HepG2 (cell line): ENCODE data around the gene TRDMT1.

ENCODE experiments used
- BCL6 ChIP-seq: IDR thresholded peaks from 2 replicates; pipeline ENCODE4 v1.6.1; 2016; ENCODE audit warnings: missing genetic modification reagents, missing compliant biosample characterization
- REPIN1 ChIP-seq: sonication (generic); formaldehyde crosslinking; IDR thresholded peaks from 2 replicates; pipeline ENCODE4 v1.8.0; 2022; ENCODE audit warnings: missing genetic modification reagents, low read depth, mild to moderate bottlenecking, borderline replicate concordance
- ZBTB14 ChIP-seq: sonication (generic); formaldehyde crosslinking; IDR thresholded peaks from 2 replicates; pipeline ENCODE4 v1.4.0; 2020; ENCODE audit warnings: missing genetic modification reagents
- ZNF567 ChIP-seq: sonication (generic); formaldehyde crosslinking; IDR thresholded peaks from 2 replicates; pipeline ENCODE4 v1.8.1; 2023; ENCODE audit warnings: mild to moderate bottlenecking, missing genetic modification reagents, borderline replicate concordance
- TF ChIP-seq, protein P1 (sequence below): sonication (generic); formaldehyde crosslinking; IDR thresholded peaks from 2 replicates; pipeline ENCODE4 v1.5.0; 2020; ENCODE audit warnings: mild to moderate bottlenecking, missing genetic modification reagents, moderate library complexity

DNA sequence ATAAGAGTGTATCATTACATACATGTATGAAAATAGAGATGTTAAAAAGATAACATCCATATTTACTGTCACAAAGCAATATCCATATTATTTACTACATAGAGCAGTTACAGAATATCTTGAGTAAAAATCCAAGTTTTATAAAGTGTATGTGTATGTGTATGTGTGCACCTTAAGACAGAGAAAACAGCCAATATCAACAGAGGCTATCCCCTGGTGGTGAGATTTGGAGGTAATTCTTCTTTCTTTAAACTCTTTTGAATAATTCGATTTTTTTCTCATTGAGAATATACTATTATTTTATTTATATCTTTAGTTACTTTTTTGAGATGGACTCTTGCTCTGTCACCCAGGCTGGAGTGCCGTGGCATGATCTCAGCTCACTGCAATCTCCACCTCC, 18.4 kb downstream of the TRDMT1 start:
- TF ChIP-seq BCL6 (CRISPR knock-in tag) (no peak), ZNF567 (CRISPR knock-in tag) (no peak), REPIN1 (CRISPR knock-in tag) (no peak), ZBTB14 (CRISPR knock-in tag) (no peak)
- TF ChIP-seq, protein P1, sequence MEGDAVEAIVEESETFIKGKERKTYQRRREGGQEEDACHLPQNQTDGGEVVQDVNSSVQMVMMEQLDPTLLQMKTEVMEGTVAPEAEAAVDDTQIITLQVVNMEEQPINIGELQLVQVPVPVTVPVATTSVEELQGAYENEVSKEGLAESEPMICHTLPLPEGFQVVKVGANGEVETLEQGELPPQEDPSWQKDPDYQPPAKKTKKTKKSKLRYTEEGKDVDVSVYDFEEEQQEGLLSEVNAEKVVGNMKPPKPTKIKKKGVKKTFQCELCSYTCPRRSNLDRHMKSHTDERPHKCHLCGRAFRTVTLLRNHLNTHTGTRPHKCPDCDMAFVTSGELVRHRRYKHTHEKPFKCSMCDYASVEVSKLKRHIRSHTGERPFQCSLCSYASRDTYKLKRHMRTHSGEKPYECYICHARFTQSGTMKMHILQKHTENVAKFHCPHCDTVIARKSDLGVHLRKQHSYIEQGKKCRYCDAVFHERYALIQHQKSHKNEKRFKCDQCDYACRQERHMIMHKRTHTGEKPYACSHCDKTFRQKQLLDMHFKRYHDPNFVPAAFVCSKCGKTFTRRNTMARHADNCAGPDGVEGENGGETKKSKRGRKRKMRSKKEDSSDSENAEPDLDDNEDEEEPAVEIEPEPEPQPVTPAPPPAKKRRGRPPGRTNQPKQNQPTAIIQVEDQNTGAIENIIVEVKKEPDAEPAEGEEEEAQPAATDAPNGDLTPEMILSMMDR (CRISPR knock-in tag) = no peak
